Muscle layer of colon (tissue), 2 donors: ENCODE data around the gene ROPN1B.

Experiments
- H3K27ac ChIP-seq: one replicate; pipeline ENCODE4 v1.7.0; 2013; ENCODE audit warnings: low read depth, mild to moderate bottlenecking, low read length, moderate library complexity
- H3K27me3 ChIP-seq, 2 donors: one replicate each; pipeline ENCODE4 v1.7.0; 2013; ENCODE audit warnings: low read length in 2 of 2, mild to moderate bottlenecking in 2 of 2; ENCODE audit not compliant: insufficient read depth in 2 of 2, control insufficient read depth in 1 of 2
- H3K36me3 ChIP-seq: one replicate; pipeline ENCODE4 v1.7.0; 2013; ENCODE audit warnings: mild to moderate bottlenecking, low read length; ENCODE audit not compliant: insufficient read depth
- H3K4me1 ChIP-seq: one replicate; pipeline ENCODE4 v1.7.0; 2013; ENCODE audit warnings: mild to moderate bottlenecking, low read length; ENCODE audit not compliant: insufficient read depth
- H3K4me3 ChIP-seq, 2 donors: one replicate each; pipeline ENCODE4 v1.7.0; 2013; ENCODE audit warnings: low read length in 2 of 2, low read depth in 1 of 2, mild to moderate bottlenecking in 1 of 2, moderate library complexity in 1 of 2
- H3K9ac ChIP-seq: one replicate; pipeline ENCODE4 v1.7.0; 2013; ENCODE audit warnings: low read length
- H3K9me3 ChIP-seq: one replicate; pipeline ENCODE4 v1.7.0; 2013; ENCODE audit warnings: mild to moderate bottlenecking, low read length
- donor health status: abdominal sarcoma.
- donor health status: Adenocarcinoma of cecum.

ROPN1B gene

GRCh38 chr3:126014252-126014651, 45.3 kb downstream of the ROPN1B start:
- Histone ChIP-seq H3K4me3 (no peak overlapping the region), H3K36me3 (peaks cover 5% of the 10 kb centered on the region), H3K27me3 (no peaks in the 10 kb centered on the region), H3K4me1 (peaks cover 22% of the 10 kb centered on the region), H3K27ac (no peak overlapping the region), H3K9me3 (no peaks in the 10 kb centered on the region), H3K9ac (no peak overlapping the region)

GRCh38 chr3:126015075-126015474, 46.1 kb downstream of the ROPN1B start:
- no peak overlapping the region for H3K4me3 ChIP-seq
- no peak overlapping the region for H3K27ac ChIP-seq
- H3K9me3 ChIP-seq, result no peaks in the 10 kb centered on the region
- no peaks in the 10 kb centered on the region for H3K27me3 ChIP-seq
- H3K4me1 ChIP-seq, result peaks cover 22% of the 10 kb centered on the region
- peaks cover 5% of the 10 kb centered on the region for H3K36me3 ChIP-seq
- no peak overlapping the region for H3K9ac ChIP-seq

GRCh38 chr3:126016616-126017015, 47.6 kb downstream of the ROPN1B start:
- H3K4me1 ChIP-seq, result peaks cover 22% of the 10 kb centered on the region
- H3K4me3 ChIP-seq, result no peak overlapping the region
- no peaks in the 10 kb centered on the region for H3K27me3 ChIP-seq
- H3K27ac ChIP-seq, result no peak overlapping the region
- peaks cover 5% of the 10 kb centered on the region for H3K36me3 ChIP-seq
- no peak overlapping the region for H3K9ac ChIP-seq
- H3K9me3 ChIP-seq, result no peaks in the 10 kb centered on the region

- H3K4me3 ChIP-seq, result no peak overlapping the region
- H3K9me3 ChIP-seq, result no peaks in the 10 kb centered on the region
- H3K27me3 ChIP-seq, result no peaks in the 10 kb centered on the region
- no peak overlapping the region for H3K9ac ChIP-seq
- H3K4me1 ChIP-seq, result peaks cover 22% of the 10 kb centered on the region
- H3K27ac ChIP-seq, result no peak overlapping the region
- peaks cover 5% of the 10 kb centered on the region for H3K36me3 ChIP-seq
These were observed 48.4 kb downstream of the ROPN1B start for GRCh38 chr3:126017362-126017761.

GRCh38 chr3:126018545-126018944, 49.6 kb downstream of the ROPN1B start:
- peaks cover 5% of the 10 kb centered on the region for H3K36me3 ChIP-seq
- peaks cover 21% of the 10 kb centered on the region for H3K4me1 ChIP-seq
- H3K27me3 ChIP-seq, result no peaks in the 10 kb centered on the region
- H3K9me3 ChIP-seq, result no peaks in the 10 kb centered on the region
- no peak overlapping the region for H3K9ac ChIP-seq
- no peak overlapping the region for H3K4me3 ChIP-seq
- no peak overlapping the region for H3K27ac ChIP-seq

DNA sequence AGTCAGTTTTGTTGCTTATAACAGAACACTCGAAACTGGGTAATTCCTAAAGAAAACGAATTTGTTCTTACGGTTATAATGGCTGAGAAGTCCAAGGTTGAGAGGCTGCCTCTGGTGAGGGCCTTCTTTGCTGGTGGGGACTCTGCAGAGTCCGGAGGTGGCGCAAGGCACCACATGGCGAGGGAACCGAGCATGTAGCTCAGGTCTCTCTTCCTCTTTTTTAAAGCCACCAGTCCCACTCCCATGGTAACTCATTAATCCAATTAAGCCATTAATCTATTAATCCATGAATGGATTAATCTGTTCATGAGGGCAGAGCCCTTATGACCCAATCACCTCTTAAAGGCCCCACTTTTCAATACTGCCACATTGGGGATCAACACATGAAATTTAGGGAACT, 50.0 kb downstream of the ROPN1B start:
- Histone ChIP-seq H3K4me1 (peaks cover 17% of the 10 kb centered on the region), H3K27me3 (no peaks in the 10 kb centered on the region), H3K36me3 (peaks cover 5% of the 10 kb centered on the region), H3K27ac (no peak overlapping the region), H3K9me3 (no peaks in the 10 kb centered on the region), H3K4me3 (no peak overlapping the region), H3K9ac (no peak overlapping the region)

GRCh38 chr3:126019683-126020082, 50.7 kb downstream of the ROPN1B start:
- Histone ChIP-seq H3K4me3 (no peak overlapping the region), H3K9ac (no peak overlapping the region), H3K4me1 (peaks cover 10% of the 10 kb centered on the region), H3K9me3 (no peaks in the 10 kb centered on the region), H3K27me3 (no peaks in the 10 kb centered on the region), H3K36me3 (peaks cover 5% of the 10 kb centered on the region), H3K27ac (no peak overlapping the region)

GRCh38 chr3:126021224-126021623, 52.2 kb downstream of the ROPN1B start:
- no peaks in the 10 kb centered on the region for H3K27me3 ChIP-seq
- no peak overlapping the region for H3K4me3 ChIP-seq
- H3K27ac ChIP-seq, result no peak overlapping the region
- no peak overlapping the region for H3K9ac ChIP-seq
- H3K36me3 ChIP-seq, result peaks cover under 1% of the 10 kb centered on the region
- peaks cover 8% of the 10 kb centered on the region for H3K4me1 ChIP-seq
- H3K9me3 ChIP-seq, result no peaks in the 10 kb centered on the region

- no peak overlapping the region for H3K9ac ChIP-seq
- no peaks in the 10 kb centered on the region for H3K36me3 ChIP-seq
- peaks cover 8% of the 10 kb centered on the region for H3K4me1 ChIP-seq
- H3K9me3 ChIP-seq, result no peaks in the 10 kb centered on the region
- H3K27ac ChIP-seq, result no peak overlapping the region
- H3K4me3 ChIP-seq, result no peak overlapping the region
- H3K27me3 ChIP-seq, result no peaks in the 10 kb centered on the region
These were observed 52.7 kb downstream of the ROPN1B start for GRCh38 chr3:126021702-126022101.

- H3K36me3 ChIP-seq, result no peaks in the 10 kb centered on the region
These were observed 53.9 kb downstream of the ROPN1B start for GRCh38 chr3:126022741-126023359.

GRCh38 chr3:126023390-126023789, 54.4 kb downstream of the ROPN1B start:
- H3K4me1 ChIP-seq, result peaks cover 3% of the 10 kb centered on the region
- no peak overlapping the region for H3K4me3 ChIP-seq
- H3K9ac ChIP-seq, result no peak overlapping the region
- H3K9me3 ChIP-seq, result no peaks in the 10 kb centered on the region
- no peaks in the 10 kb centered on the region for H3K36me3 ChIP-seq
- H3K27ac ChIP-seq, result no peak overlapping the region
- H3K27me3 ChIP-seq, result no peaks in the 10 kb centered on the region

More at GRCh38 chr3:126022741-126023359, 53.9 kb downstream of the ROPN1B start:
- H3K4me3 ChIP-seq, result no peak overlapping the region
- H3K9ac ChIP-seq, result no peak overlapping the region
- no peaks in the 10 kb centered on the region for H3K27me3 ChIP-seq
- peaks cover 8% of the 10 kb centered on the region for H3K4me1 ChIP-seq
- no peaks in the 10 kb centered on the region for H3K9me3 ChIP-seq
- no peak overlapping the region for H3K27ac ChIP-seq
